ENCODE data around the gene RHO.
"Not testable (repeated sequence)": the region's sequence is repeated elsewhere in the genome, so short reads cannot be mapped to it uniquely, and the experiment has no call there.

Gene RHO

GRCh38 chr3:129507181-129507831 lies 21.1 kb upstream of the RHO start:
- Mint-ChIP-seq H3K27ac (no peak overlapping the region), H3K9me3 (no peaks in the 10 kb centered on the region), H3K4me1 (ENCODE audit: low read depth) (no peaks in the 10 kb centered on the region), H3K36me3 (ENCODE audit: low read depth) (peaks cover 8% of the 10 kb centered on the region), H3K27me3 (no peaks in the 10 kb centered on the region), H3K4me3 (no peak overlapping the region)

DNA sequence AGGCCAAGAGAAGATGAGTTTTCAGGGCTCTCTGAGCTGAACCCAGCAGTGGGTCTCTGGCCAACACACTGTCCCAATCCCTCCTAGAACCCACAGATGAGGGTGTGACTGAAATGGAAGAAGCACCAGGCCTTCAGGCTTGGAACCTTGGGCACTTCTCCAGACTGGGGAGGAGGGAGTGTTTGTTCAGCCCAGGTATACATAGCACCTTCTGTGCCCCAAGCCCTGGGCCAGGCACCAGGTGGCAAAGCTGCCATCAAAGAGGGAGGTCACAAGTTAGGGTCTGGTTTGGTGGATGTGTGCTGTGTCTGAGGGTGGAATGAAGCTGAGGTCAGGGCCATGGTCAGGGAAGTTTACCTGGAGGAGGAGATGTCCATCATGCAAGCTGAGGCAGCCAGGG lies 15.8 kb upstream of the RHO start:
- H3K36me3 Mint-ChIP-seq (ENCODE audit: low read depth): peaks cover 4% of the 10 kb centered on the region
- no peaks in the 10 kb centered on the region for H3K9me3 Mint-ChIP-seq
- H3K4me1 Mint-ChIP-seq (ENCODE audit: low read depth): no peaks in the 10 kb centered on the region
- H3K4me3 Mint-ChIP-seq: no peak overlapping the region
- no peak overlapping the region for H3K27ac Mint-ChIP-seq
- H3K27me3 Mint-ChIP-seq: no peaks in the 10 kb centered on the region

DNA sequence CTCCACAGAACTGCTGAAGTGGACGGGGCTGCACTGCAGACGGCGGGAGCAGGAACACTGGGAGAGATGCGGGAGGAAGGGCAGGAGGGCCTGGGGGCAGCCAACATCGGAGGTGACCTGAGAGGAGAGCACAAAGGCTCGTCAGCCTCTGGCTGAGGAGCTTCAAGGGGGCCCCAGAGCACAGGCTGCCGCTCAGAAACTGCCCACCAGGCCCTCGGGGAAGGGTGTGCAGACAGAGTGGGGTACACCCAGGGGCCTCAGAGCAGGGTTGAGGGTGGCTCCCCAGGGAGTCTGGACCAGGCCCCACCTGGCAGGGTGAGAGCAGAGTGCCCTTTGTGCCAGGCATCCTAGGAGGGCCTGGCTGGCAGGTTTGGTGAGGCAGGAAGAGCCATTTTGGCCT lies 14.7 kb upstream of the RHO start:
- no peaks in the 10 kb centered on the region for H3K4me1 Mint-ChIP-seq (ENCODE audit: low read depth)

DNA sequence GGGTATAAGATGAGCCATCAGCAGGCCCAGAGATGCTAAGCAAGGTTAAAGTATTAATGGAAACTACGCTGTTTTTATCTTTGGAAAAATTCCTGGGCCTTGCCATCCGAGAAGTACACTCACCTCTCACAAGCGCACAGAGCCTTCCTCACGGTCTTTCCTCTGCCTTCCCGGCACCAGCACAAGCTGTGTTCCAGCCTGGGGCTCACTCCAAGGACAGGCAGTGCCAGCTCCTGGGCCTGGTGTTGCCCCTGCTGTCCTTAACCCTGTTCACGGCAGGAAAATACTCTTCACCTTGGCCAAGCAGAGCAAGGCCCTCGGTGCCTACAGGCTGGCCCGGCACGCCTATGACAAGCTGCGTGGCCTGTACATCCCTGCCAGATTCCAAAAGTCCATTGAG lies 14.3 kb upstream of the RHO start:
- no peak overlapping the region for H3K4me3 Mint-ChIP-seq
- no peaks in the 10 kb centered on the region for H3K4me1 Mint-ChIP-seq (ENCODE audit: low read depth)
- no peaks in the 10 kb centered on the region for H3K27me3 Mint-ChIP-seq
- no peaks in the 10 kb centered on the region for H3K9me3 Mint-ChIP-seq
- no peak overlapping the region for H3K27ac Mint-ChIP-seq
- peaks cover 4% of the 10 kb centered on the region for H3K36me3 Mint-ChIP-seq (ENCODE audit: low read depth)

More for the DNA sequence above, 14.7 kb upstream of the RHO start:
- Mint-ChIP-seq H3K27ac (no peak overlapping the region), H3K27me3 (no peaks in the 10 kb centered on the region), H3K4me3 (no peak overlapping the region), H3K9me3 (no peaks in the 10 kb centered on the region), H3K36me3 (ENCODE audit: low read depth) (peaks cover 4% of the 10 kb centered on the region)

GRCh38 chr3:129514563-129514962 lies 13.9 kb upstream of the RHO start:
- Mint-ChIP-seq H3K4me3 (no peak overlapping the region), H3K36me3 (ENCODE audit: low read depth) (peaks cover 4% of the 10 kb centered on the region), H3K9me3 (no peaks in the 10 kb centered on the region), H3K4me1 (ENCODE audit: low read depth) (no peaks in the 10 kb centered on the region), H3K27ac (no peak overlapping the region), H3K27me3 (no peaks in the 10 kb centered on the region)

GRCh38 chr3:129515108-129515820 lies 13.2 kb upstream of the RHO start:
- not testable (repeated sequence) for H3K27ac Mint-ChIP-seq; H3K36me3 Mint-ChIP-seq (ENCODE audit: low read depth); H3K4me3 Mint-ChIP-seq; H3K9me3 Mint-ChIP-seq; H3K27me3 Mint-ChIP-seq; H3K4me1 Mint-ChIP-seq (ENCODE audit: low read depth)

GRCh38 chr3:129515821-129516432 lies 12.5 kb upstream of the RHO start:
- not testable (repeated sequence) for H3K36me3 Mint-ChIP-seq (ENCODE audit: low read depth); H3K4me1 Mint-ChIP-seq (ENCODE audit: low read depth); H3K27me3 Mint-ChIP-seq; H3K9me3 Mint-ChIP-seq; H3K27ac Mint-ChIP-seq; H3K4me3 Mint-ChIP-seq

DNA sequence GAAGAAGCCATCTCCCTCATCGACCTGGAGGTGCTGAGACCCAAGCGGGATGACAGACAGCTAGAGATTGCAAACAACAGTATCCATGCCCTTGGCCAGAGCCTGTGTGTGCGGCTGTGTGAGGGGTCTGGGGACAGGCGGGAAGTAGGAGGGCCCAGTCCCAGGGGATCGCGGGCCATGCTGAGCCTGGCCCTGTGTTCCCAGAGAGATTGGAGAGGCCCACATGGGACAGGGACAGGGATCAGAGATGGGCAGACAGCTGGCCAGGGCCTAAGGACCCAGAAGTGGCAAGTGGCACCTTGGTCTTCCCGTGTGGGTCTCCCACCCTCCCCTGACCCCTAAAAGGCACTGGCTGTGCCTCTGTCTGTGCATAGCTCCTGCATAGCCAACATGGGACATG lies 10.9 kb upstream of the RHO start:
- H3K9me3 Mint-ChIP-seq: no peaks in the 10 kb centered on the region
- H3K27me3 Mint-ChIP-seq: no peaks in the 10 kb centered on the region
- H3K4me1 Mint-ChIP-seq (ENCODE audit: low read depth): no peaks in the 10 kb centered on the region
- H3K27ac Mint-ChIP-seq: no peak overlapping the region
- H3K4me3 Mint-ChIP-seq: no peak overlapping the region
- no peaks in the 10 kb centered on the region for H3K36me3 Mint-ChIP-seq (ENCODE audit: low read depth)

- Mint-ChIP-seq H3K27me3 (no peaks in the 10 kb centered on the region), H3K27ac (no peak overlapping the region), H3K36me3 (ENCODE audit: low read depth) (no peaks in the 10 kb centered on the region), H3K4me1 (ENCODE audit: low read depth) (no peaks in the 10 kb centered on the region), H3K4me3 (no peak overlapping the region), H3K9me3 (no peaks in the 10 kb centered on the region)
These were observed 10.3 kb upstream of the RHO start for GRCh38 chr3:129518038-129518561.

- H3K27me3 Mint-ChIP-seq: no peaks in the 10 kb centered on the region
- H3K4me3 Mint-ChIP-seq: no peak overlapping the region
- no peaks in the 10 kb centered on the region for H3K36me3 Mint-ChIP-seq (ENCODE audit: low read depth)
- no peak overlapping the region for H3K27ac Mint-ChIP-seq
- no peaks in the 10 kb centered on the region for H3K4me1 Mint-ChIP-seq (ENCODE audit: low read depth)
- no peaks in the 10 kb centered on the region for H3K9me3 Mint-ChIP-seq
These were observed 9.9 kb upstream of the RHO start for GRCh38 chr3:129518581-129518980.

DNA sequence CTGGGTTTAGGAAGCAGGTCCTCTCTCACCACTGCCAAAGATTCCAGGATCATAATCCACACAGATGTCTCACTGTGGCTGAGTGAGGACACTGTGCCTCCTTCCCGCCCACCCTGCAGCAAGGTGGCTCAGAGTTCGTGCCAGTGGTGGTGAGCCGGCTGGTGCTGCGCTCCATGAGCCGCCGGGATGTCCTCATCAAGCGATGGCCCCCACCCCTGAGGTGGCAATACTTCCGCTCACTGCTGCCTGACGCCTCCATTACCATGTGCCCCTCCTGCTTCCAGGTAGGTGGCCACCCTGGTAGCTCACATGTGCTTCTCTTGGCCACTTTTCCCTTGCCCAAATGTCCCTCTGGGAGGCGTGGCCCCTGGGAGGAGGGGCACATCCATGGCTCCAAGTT lies 9.0 kb upstream of the RHO start:
- H3K4me3 Mint-ChIP-seq: no peak overlapping the region
- H3K4me1 Mint-ChIP-seq (ENCODE audit: low read depth): no peaks in the 10 kb centered on the region
- H3K27me3 Mint-ChIP-seq: no peaks in the 10 kb centered on the region
- no peak overlapping the region for H3K27ac Mint-ChIP-seq
- H3K36me3 Mint-ChIP-seq (ENCODE audit: low read depth): no peaks in the 10 kb centered on the region
- no peaks in the 10 kb centered on the region for H3K9me3 Mint-ChIP-seq

DNA sequence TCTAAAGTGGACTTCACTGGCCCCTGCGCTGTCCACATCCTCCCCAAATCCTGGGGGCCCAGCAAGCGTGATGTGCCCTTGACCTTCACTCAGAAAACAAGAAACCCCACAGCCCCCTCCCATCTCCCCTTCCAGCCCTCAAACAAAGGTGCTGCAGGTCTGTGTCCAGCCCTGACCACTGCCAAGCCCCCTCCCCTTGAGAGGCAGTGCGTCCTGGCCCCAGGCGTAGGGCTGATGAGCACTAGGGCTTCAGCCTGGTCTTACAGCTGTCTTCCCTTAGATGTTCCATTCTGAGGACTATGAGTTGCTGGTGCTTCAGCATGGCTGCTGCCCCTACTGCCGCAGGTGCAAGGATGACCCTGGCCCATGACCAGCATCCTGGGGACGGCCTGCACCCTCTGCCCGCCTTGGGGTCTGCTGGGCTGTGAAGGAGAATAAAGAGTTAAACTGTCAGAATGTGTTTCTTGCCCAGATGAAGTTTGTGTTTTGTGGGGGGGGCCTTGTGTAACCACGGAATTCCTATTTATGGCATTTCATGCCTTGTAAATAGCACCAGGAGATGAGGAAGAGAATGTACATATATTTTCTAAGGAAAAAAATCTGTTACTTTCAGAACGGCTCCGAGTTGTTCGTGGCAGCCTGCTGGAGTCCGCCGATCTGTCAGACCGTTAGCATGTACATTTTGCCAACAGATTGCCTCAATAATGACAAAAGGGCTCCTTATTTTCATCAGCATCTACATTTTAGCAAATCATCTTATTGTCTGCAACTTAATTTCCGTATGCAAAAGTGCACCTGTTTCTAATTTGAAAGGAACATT lies 8.3 kb upstream of the RHO start:
- Mint-ChIP-seq H3K27me3 (no peaks in the 10 kb centered on the region), H3K4me1 (ENCODE audit: low read depth) (no peaks in the 10 kb centered on the region), H3K4me3 (no peak overlapping the region), H3K36me3 (ENCODE audit: low read depth) (no peaks in the 10 kb centered on the region), H3K27ac (no peak overlapping the region), H3K9me3 (no peaks in the 10 kb centered on the region)

GRCh38 chr3:129520960-129521359 lies 7.5 kb upstream of the RHO start:
- Mint-ChIP-seq H3K36me3 (ENCODE audit: low read depth) (no peaks in the 10 kb centered on the region), H3K4me1 (ENCODE audit: low read depth) (peaks cover under 1% of the 10 kb centered on the region), H3K9me3 (no peaks in the 10 kb centered on the region), H3K4me3 (no peak overlapping the region), H3K27me3 (no peaks in the 10 kb centered on the region), H3K27ac (no peak overlapping the region)

DNA sequence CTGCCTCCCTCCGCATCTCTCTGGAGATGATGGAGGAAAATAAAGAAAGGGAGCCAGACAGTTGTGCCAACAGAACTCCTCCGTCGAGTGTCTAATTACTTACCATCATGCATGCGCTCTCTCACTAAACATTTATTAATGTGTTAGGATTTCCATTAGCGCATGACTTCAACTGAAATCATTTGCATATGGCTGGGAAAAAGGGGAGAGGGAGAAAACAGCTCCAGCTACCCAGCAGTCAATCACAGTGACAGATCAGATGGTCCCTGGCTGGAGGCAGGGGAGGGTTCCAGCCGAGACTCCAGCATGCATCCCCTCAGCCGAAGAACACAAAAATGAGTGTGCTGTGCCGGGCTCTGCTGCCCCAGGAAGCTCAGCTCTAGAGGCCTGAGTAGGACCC lies 6.8 kb upstream of the RHO start:
- H3K27ac Mint-ChIP-seq: no peak overlapping the region
- H3K9me3 Mint-ChIP-seq: no peaks in the 10 kb centered on the region
- no peak overlapping the region for H3K4me3 Mint-ChIP-seq
- H3K36me3 Mint-ChIP-seq (ENCODE audit: low read depth): no peaks in the 10 kb centered on the region
- H3K27me3 Mint-ChIP-seq: no peaks in the 10 kb centered on the region
- H3K4me1 Mint-ChIP-seq (ENCODE audit: low read depth): peaks cover 5% of the 10 kb centered on the region

- Mint-ChIP-seq H3K4me3 (no peak overlapping the region), H3K9me3 (no peaks in the 10 kb centered on the region), H3K36me3 (ENCODE audit: low read depth) (no peaks in the 10 kb centered on the region), H3K27me3 (no peaks in the 10 kb centered on the region), H3K4me1 (ENCODE audit: low read depth) (peaks cover 5% of the 10 kb centered on the region), H3K27ac (no peak overlapping the region)
These were observed 5.5 kb upstream of the RHO start for GRCh38 chr3:129522953-129523352.
